Measurements from ENCODE around the gene GNG3.

Gene GNG3

DNA sequence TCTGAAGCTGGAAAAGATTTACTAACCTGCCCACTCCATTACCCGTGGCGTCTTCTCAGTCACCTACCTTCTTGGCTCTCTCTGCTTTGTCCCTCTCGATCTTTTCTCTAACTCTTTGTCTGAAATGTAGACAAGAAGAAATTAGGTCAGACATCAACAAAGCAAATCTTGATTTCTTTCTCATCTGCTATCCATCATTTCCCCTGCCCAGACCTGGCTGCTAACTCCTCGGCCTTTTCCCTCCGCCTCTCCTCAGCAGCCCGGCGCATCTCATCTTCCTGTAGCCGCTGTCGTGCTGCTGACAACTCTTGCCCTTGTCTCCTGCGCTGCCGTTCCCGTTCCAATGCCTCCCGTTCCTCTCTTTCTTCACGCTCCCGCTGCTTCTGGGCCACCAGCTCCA is 29.8 kb upstream of the GNG3 start:
- peak overlapping the region; percentile 86 for H3K4me3 ChIP-seq (ENCODE audit: low read depth, low read length)
- TF ChIP-seq, protein P1, sequence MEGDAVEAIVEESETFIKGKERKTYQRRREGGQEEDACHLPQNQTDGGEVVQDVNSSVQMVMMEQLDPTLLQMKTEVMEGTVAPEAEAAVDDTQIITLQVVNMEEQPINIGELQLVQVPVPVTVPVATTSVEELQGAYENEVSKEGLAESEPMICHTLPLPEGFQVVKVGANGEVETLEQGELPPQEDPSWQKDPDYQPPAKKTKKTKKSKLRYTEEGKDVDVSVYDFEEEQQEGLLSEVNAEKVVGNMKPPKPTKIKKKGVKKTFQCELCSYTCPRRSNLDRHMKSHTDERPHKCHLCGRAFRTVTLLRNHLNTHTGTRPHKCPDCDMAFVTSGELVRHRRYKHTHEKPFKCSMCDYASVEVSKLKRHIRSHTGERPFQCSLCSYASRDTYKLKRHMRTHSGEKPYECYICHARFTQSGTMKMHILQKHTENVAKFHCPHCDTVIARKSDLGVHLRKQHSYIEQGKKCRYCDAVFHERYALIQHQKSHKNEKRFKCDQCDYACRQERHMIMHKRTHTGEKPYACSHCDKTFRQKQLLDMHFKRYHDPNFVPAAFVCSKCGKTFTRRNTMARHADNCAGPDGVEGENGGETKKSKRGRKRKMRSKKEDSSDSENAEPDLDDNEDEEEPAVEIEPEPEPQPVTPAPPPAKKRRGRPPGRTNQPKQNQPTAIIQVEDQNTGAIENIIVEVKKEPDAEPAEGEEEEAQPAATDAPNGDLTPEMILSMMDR (IDR thresholded peaks at IDR 0.05; ENCODE audit: borderline replicate concordance, insufficient read depth, low read depth, low read length): no peak

DNA sequence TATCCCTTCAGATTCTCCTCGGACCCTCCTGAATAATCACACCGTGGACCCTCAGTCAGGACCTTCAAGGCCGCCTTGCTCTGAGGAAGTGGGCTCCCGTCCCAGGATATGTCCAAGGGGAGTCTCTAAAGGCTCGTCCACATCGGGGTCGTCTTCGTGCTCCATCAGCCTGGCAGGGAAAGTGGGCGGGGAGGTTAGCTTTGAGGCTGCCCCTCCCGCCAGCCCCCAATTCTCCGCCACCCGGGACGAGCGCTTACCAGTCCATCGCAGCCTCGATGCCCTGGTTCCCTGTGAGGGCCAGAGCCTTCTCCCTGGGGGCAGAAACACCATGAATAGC is 29.1 kb upstream of the GNG3 start:
- TF ChIP-seq, protein P1 (IDR thresholded peaks at IDR 0.05; ENCODE audit: borderline replicate concordance, insufficient read depth, low read depth, low read length): no peak
- H3K4me3 ChIP-seq (ENCODE audit: low read depth, low read length): peak overlapping the region; percentile 86

DNA sequence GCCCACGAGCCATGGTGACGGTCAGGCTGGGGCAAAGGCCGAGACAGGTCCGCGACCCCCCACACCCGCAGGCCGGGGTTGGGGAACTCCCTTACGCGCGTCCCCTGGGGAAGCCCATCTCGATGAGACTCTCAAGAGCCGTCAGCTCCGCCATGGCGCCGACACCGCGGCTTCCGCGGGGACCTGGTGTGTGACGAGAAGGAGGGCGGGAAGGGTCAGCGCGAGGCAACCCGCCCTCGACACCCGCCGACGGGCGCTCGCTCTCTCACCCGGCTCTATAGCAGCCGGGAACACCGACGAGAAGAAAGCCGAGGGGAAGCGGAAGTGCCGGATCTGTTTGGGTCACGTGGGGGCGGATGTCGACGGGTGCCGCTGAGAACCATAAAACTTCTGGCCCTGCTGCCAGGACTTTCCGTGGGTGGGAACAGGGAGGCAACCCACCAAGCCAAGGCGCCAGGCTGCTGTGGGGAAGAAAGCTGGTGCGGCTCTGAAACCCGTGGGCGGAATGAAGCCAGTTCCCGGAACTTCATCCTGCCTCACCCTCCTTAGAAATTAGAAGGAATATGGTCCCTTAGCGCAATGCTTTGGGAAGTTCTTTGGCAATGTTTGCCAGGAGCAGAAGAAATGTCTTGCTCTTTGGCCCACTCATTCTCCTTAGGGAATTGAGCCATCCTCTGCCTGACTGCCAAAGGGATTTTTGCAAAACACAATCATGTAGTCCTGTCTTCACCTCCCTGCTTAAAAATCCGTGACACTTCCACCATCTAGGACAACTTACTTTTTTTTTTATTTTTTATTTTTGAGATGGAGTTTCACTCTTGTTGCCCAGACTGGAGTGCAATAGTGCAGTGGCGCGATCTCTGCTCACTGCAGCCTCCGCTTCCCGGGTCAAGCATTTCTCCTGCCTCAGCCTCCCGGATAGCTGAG is 28.4 kb upstream of the GNG3 start, which contains the start of gene UBXN1:
Gene UBXN1, minus strand, starts transcription at position 304 of the 927 bp plus-strand sequence. Its CDS starts 150 bp downstream, at position 154.
- TF ChIP-seq, protein P1 (IDR thresholded peaks at IDR 0.05; ENCODE audit: borderline replicate concordance, insufficient read depth, low read depth, low read length): no peak
- peak within 1 kb of the TSS; percentile 86 for H3K4me3 ChIP-seq (ENCODE audit: low read depth, low read length)

DNA sequence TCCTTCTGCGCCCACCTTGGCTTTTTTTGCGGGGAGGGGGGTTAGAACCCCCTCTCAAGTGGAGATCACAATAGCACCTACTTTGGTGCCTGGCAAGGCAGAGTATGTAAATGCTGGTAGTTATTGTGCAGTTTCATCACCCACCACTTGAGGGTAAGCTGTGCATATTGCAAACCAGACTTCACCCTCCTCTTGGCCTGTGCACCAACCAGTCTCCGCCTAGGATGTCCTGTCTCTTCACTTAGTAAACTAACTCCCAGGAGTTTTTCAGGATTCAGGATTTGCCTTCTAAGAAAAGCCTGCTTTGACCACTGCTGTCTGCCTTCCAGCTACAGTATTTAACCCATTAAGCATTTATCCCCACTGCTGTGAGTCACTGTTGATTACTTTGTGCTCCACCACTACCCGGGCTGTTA is 26.6 kb upstream of the GNG3 start:
- no peak overlapping the region for H3K4me3 ChIP-seq (ENCODE audit: low read depth, low read length)
- TF ChIP-seq, protein P1 (IDR thresholded peaks at IDR 0.05; ENCODE audit: borderline replicate concordance, insufficient read depth, low read depth, low read length): peak; percentile 60

DNA sequence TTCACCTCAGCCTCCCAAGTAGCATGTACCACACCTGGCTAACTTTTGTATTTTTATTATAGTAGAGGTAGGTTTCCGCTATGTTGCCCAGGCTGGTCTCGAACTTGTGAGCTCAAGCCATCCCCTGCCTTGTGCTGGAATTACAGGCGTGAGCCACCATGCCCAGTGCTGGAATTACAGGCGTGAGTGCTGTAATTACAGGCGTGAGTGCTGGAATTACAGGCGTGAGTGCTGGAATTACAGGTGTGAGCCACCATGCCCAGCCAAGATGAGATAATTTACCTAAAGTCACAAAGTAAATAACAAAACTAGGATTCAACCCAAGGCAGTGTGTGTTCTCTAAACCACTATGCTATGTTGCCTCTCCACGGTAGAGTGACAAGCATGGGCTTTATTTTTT is 25.0 kb upstream of the GNG3 start:
- TF ChIP-seq, protein P1 (IDR thresholded peaks at IDR 0.05; ENCODE audit: borderline replicate concordance, insufficient read depth, low read depth, low read length): no peak
- no peak overlapping the region for H3K4me3 ChIP-seq (ENCODE audit: low read depth, low read length)

DNA sequence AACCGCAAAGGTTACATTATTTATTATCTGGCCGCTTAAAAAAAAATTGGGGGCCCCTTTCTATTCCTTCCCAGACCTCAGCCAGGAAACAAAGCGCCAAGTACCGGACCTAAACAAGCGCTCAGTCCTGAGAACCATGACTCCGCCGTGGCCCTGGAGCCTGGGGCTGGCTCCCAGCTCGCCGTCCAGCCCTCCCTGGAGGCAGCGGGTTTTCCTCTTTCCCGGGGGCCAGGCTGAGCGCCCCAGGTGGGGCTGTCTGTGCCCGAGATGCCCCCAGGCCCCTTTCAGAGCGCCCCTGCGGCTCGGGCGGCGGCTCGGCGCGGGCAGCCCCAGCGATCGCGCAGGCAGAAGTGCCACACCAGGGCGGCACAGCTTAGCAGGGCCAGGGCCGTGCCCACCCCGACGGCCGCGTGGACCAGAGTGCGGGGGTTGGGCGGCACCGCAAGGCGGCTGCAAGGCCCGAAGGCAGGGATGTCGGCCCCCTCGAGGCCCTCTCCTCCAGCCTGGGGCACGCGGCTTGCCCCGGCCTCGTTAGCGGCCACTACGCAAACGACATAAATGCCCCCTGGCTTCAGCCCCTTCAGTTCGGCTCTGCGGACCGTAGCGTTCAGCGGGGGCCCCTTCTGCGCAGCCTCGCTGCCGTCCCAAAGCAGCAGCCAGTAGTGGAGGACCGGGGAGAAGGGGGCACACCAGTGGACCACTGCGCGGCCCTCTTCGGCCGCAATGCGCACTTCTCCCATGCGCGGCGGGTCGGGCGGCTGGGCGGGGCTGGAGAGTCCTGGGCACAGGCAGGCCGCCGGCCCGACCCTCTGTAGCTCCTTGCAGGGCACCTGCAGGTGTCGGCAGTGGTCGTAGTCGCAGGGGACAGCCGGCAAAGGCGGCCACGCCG is 19.7 kb upstream of the GNG3 start:
- H3K4me3 ChIP-seq (ENCODE audit: low read depth, low read length): no peak overlapping the region

More for the DNA sequence above, 19.7 kb upstream of the GNG3 start:
- TF ChIP-seq, protein P1 (IDR thresholded peaks at IDR 0.05; ENCODE audit: borderline replicate concordance, insufficient read depth, low read depth, low read length): no peak

Data from GM12875 (cell line).